Adrenal gland (tissue), 12 donors: ENCODE data around the gene FNDC3B. TPM values are rescaled to one million over a fixed set of nuclear protein-coding genes. Genes with fewer than 3 reads are reported as not detected.
A peak's percentile ranks its signal among the peaks of the same experiment; 100 is the strongest.

ENCODE experiments used
- DNase-seq, 7 donors: peaks; one replicate each; pipeline ENCODE4 v3.0.0-alpha.2; 2019 to 2020
- H3K27ac ChIP-seq, 5 donors: fragments of 200-600 bp; sonication (generic) in 4 of 5; 1 replicate in 3 of 5; 2 replicates in 2 of 5; pipeline versions ENCODE4 v1.5.1 to v1.8.0; 2016 to 2020; ENCODE audit warnings: mild to moderate bottlenecking in 1 of 5
- H3K27me3 ChIP-seq: fragments of 200-600 bp; 2 replicates; pipeline ENCODE4 v1.8.0; 2021
- H3K36me3 ChIP-seq, 2 donors: fragments of 200-600 bp; replicated peaks in 1 of 2; 1 replicate in 1 of 2; 2 replicates in 1 of 2; pipeline versions ENCODE4 v1.5.1 to v1.8.0; 2018 to 2022
- H3K4me1 ChIP-seq, 2 donors: fragments of 200-600 bp; replicated peaks in 1 of 2; 1 replicate in 1 of 2; 2 replicates in 1 of 2; pipeline versions ENCODE4 v1.5.1 to v1.8.0; 2018 to 2021
- H3K4me3 ChIP-seq, 4 donors: fragments of 200-600 bp; sonication (generic) in 3 of 4; one replicate each; pipeline ENCODE4 v1.5.1; 2016 to 2018
- H3K9me3 ChIP-seq, 3 donors: fragments of 200-600 bp; sonication (generic) in 1 of 3; replicated peaks in 1 of 3; 1 replicate in 2 of 3; 2 replicates in 1 of 3; pipeline versions ENCODE4 v1.5.1 to v1.8.0; 2016 to 2021
- POLR2A ChIP-seq, 2 donors: fragments of 450-650 bp; IDR thresholded peaks; one replicate each; pipeline ENCODE4 v1.6.1; 2017; ENCODE audit warnings: antibody characterized with exemption in 2 of 2, mild to moderate bottlenecking in 2 of 2, moderate library complexity in 1 of 2
- WGBS, 4 donors: extraction: QIAGEN DNeasy Blood & Tissue Kit in 2 of 4; methylation state at CpG; one replicate each; pipeline versions ENCODE4 v1.1.5 to v1.1.7; 2013 to 2017; 5-methylcytosine and 5-hydroxymethylcytosine counted together
- intact Hi-C, 2 donors: fragments of 100-400 bp; cut with DNase I; formaldehyde crosslinking; loops; one replicate each; pipeline versions ENCODE4 v1.14.1 to v1.15.0; 2022 to 2023
- polyA plus RNA-seq, 3 donors: library from polyadenylated mRNA; stranded (reverse); fragments of 200-250 nt in 2 of 3; fragments of 350-450 nt in 1 of 3; fragmentation: Illumina TruSeq in 1 of 3; extraction: RNeasy Lipid Tissue Mini Kit (QIAGEN cat#74804) in 1 of 3; gene quantifications; one replicate each; pipeline ENCODE4 v1.2.3, GENCODE V29; 2013 to 2014
- total RNA-seq, 9 donors: library from RNA; depleted of rRNA in 4 of 9; stranded (reverse); fragments of >200 nt in 4 of 9; fragments of 120-200 nt in 1 of 9; fragmentation: NEBNext Ultra II Directional in 1 of 9; extraction: Animal tissue kit (Norgen Biotek cat#: 25700) in 1 of 9; gene quantifications; one replicate each; pipeline versions ENCODE4 v1.1.0 to v1.2.4, GENCODE V29; 2013 to 2023
- TF ChIP-seq, protein P1 (sequence below), 6 experiments: fragments of 450-650 bp in 4 of 6; fragments of 200-600 bp in 2 of 6; sonication (generic) in 1 of 6; IDR thresholded peaks; 1 replicate in 5 of 6; 2 replicates in 1 of 6; pipeline versions ENCODE4 v1.5.1 to v1.8.0; 2016 to 2021; ENCODE audit warnings: antibody characterized with exemption in 6 of 6, mild to moderate bottlenecking in 2 of 6, moderate library complexity in 1 of 6
- donor health status: healthy with polysubstance abuse.
- donor health status: Bipolar disorder and iron deficiency.
- donor health status: DM: yes; HTN: yes; CAD: no.
- donor health status: DM: no; HTN: no; CAD: no.
- donor health status: DM: no; HTN: no; CAD: no.
- donor health status: DM: yes; HTN: yes; CAD: no.

The FNDC3B gene
- total and polyA plus RNA-seq, 12 donors = 9.9 to 228 (median 105) TPM

DNA sequence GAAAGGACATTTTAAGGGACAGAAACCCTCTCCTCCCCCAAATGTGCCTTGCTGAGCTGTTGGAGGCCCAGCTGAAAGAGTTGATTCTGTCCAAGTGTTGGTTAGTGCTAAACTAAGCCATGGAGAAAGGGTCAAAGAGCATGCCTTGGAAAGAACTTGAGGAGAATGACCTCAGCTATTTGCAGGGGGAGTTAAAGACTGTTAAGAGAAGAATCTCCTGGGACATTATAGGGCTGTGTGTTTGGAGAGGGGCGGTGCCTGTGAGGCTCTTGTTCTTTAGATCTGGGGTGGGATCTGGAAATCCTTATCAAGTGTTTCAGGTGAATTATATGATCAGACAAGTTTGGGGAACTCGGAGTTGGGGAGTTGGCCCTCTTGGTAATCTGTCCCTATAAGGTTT is 13.0 kb downstream of the FNDC3B start:
- TF ChIP-seq, protein P1, sequence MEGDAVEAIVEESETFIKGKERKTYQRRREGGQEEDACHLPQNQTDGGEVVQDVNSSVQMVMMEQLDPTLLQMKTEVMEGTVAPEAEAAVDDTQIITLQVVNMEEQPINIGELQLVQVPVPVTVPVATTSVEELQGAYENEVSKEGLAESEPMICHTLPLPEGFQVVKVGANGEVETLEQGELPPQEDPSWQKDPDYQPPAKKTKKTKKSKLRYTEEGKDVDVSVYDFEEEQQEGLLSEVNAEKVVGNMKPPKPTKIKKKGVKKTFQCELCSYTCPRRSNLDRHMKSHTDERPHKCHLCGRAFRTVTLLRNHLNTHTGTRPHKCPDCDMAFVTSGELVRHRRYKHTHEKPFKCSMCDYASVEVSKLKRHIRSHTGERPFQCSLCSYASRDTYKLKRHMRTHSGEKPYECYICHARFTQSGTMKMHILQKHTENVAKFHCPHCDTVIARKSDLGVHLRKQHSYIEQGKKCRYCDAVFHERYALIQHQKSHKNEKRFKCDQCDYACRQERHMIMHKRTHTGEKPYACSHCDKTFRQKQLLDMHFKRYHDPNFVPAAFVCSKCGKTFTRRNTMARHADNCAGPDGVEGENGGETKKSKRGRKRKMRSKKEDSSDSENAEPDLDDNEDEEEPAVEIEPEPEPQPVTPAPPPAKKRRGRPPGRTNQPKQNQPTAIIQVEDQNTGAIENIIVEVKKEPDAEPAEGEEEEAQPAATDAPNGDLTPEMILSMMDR (IDR thresholded peaks at IDR 0.05) = no peak
- no peak for TF ChIP-seq POLR2A (IDR thresholded peaks at IDR 0.05)

DNA sequence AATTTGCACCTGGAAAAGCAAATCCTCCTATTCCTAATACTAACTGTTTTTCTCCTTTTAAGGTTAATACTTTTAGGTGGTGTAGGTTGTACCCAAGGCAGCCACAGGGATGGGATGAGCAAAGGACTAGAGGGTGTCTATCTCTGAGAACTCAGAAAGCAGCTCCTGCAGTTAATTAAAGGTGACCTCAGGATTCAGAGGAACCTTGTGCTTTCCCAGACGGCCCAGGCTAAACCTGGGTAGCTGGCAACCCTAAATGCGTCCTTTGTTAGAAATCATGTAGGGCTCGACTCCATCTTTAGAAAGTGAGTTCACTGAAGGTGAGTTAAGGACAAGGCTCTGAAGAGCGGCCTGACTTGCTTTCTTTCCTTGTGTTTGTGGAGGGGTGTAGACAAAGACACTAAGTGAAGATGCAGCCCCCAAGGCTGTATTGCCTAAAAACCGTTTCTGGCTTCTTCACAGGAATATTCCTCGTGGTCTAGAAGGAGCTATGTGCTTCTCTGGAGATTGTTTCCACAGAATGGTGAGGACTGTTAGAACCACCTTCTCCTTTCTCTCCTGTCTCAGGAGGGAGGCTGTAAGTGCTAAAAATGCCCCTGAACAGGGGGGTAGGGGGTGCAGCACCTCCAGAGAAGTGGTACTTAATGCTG is 14.9 kb downstream of the FNDC3B start:
- DNase-seq = no peak
- TF ChIP-seq, protein P1 (IDR thresholded peaks at IDR 0.05) = no peak
- no peak for TF ChIP-seq POLR2A (IDR thresholded peaks at IDR 0.05)
- no peaks in the 10 kb centered on the region for H3K9me3 ChIP-seq
- intact Hi-C loops = no loop called here
- peaks cover 0 to 13% of the 10 kb centered on the region in 2 donors for H3K36me3 ChIP-seq
- 80 to 87% (median 84%) methylated on average over 5 to 6 of the region's 6 CpGs for WGBS, 4 donors
- peak overlapping the region in 2 of 5 donors; percentile 40 to 81 for H3K27ac ChIP-seq
- H3K4me3 ChIP-seq = no peak overlapping the region
- H3K4me1 ChIP-seq = peaks cover 19 to 44% of the 10 kb centered on the region in 2 donors
- no peaks in the 10 kb centered on the region for H3K27me3 ChIP-seq

More for the DNA sequence above, 13.0 kb downstream of the FNDC3B start:
- Histone ChIP-seq H3K27me3 (no peaks in the 10 kb centered on the region), H3K4me1 (peaks cover 14 to 31% of the 10 kb centered on the region in 2 donors), H3K36me3 (peaks cover 0 to 13% of the 10 kb centered on the region in 2 donors), H3K9me3 (no peaks in the 10 kb centered on the region), H3K27ac (no peak overlapping the region), H3K4me3 (no peak overlapping the region)
- WGBS, 4 donors = 94 to 97% (median 95%) methylated on average over 2 of the region's 2 CpGs
- intact Hi-C loops = no loop called here
- no peak for DNase-seq

DNA sequence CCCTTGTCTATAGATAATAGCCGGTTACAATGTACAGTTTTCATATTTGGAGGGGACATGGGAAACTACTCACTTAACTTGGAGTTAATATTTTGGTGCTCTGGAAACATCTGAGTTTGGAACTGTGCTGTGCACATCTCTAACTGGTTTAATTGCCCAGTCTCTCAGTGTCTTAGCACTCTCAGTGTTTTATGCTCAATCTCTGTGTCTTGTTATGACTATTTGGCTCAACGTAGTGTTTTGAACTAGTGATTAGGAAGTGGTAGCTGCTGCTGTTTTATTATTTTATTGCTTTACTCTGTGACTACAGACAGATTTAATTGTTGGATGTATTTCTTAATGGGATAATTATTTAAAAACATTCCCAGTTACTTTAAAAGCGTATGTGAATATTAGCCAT is 17.0 kb downstream of the FNDC3B start:
- intact Hi-C loops = no loop called here
- H3K27ac ChIP-seq = peak overlapping the region in 3 of 5 donors; percentile 1 to 81 (median 69)
- H3K36me3 ChIP-seq = no peaks in the 10 kb centered on the region
- no peaks in the 10 kb centered on the region for H3K9me3 ChIP-seq
- H3K27me3 ChIP-seq = no peaks in the 10 kb centered on the region
- no peak for TF ChIP-seq POLR2A (IDR thresholded peaks at IDR 0.05)
- TF ChIP-seq, protein P1 (IDR thresholded peaks at IDR 0.05) = no peak
- no peak overlapping the region for H3K4me3 ChIP-seq
- DNase-seq = no peak
- WGBS, 4 donors = 44 to 59% (median 54%) methylated on average over 3 of the region's 3 CpGs
- peaks cover 19 to 51% of the 10 kb centered on the region in 2 donors for H3K4me1 ChIP-seq

DNA sequence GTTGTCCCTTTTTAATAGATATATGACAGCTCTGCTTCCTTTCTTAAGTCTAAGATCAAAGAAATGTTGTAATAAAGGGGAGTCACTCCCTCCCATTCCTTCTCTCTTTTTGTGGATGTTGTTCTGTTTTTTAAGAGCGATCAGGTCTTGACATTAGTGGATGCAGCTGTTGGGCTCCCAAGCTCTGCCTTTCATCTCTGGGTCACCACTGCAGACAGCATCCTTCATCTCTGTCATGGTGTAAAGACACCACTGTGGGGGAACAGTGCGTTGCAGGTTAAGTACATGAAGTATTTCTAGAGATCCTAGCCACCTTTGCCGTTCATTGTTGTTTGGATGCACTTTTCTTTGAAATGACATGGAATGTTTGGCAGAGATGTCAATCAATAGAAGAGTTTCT is 17.7 kb downstream of the FNDC3B start:
- TF ChIP-seq, protein P1 (IDR thresholded peaks at IDR 0.05) = no peak
- TF ChIP-seq POLR2A (IDR thresholded peaks at IDR 0.05) = no peak
- no peaks in the 10 kb centered on the region for H3K36me3 ChIP-seq
- no peak overlapping the region for H3K4me3 ChIP-seq
- WGBS, 4 donors = 54 to 63% (median 61%) methylated on average over 3 of the region's 3 CpGs
- H3K4me1 ChIP-seq = peaks cover 20 to 57% of the 10 kb centered on the region in 2 donors
- DNase-seq = no peak
- H3K9me3 ChIP-seq = no peaks in the 10 kb centered on the region
- intact Hi-C loops = no loop called here
- H3K27me3 ChIP-seq = no peaks in the 10 kb centered on the region
- H3K27ac ChIP-seq = peak overlapping the region in 2 of 5 donors; percentile 69 to 81
